ENCODE data around the gene DMD. TPM values are rescaled to one million over a fixed set of nuclear protein-coding genes. Genes with fewer than 3 reads are reported as not detected.

DMD gene
- total RNA-seq, 1 experiment from 2014 or later, result 47.2 TPM

- no TSS peak for BruUV-seq (replicated peaks)
- H3K27ac Mint-ChIP-seq (ENCODE audit: unreplicated experiment), result no peak overlapping the region
- CTCF ChIA-PET, result no interaction called here
These were observed 145.9 kb downstream of the DMD start for GRCh38 chrX:33065415-33065814.

GRCh38 chrX:33062041-33062440 is 149.3 kb downstream of the DMD start:
- BruUV-seq (replicated peaks), result no TSS peak
- H3K27me3 Mint-ChIP-seq (ENCODE audit: insufficient read depth, unreplicated experiment), result no peaks in the 10 kb centered on the region
- no peak overlapping the region for H3K27ac Mint-ChIP-seq (ENCODE audit: unreplicated experiment)
- no peaks in the 10 kb centered on the region for H3K36me3 Mint-ChIP-seq (ENCODE audit: insufficient read depth, unreplicated experiment)
- no peak for TF ChIP-seq CTCF (IDR thresholded peaks at IDR 0.05; ENCODE audit: insufficient read depth in 1 of 2, low read depth in 1 of 2, low read length in 1 of 2, severe bottlenecking in 1 of 2, unreplicated experiment in 1 of 2)
- CTCF ChIA-PET, result no interaction called here
- Histone ChIP-seq H3K4me1 (no peaks in the 10 kb centered on the region), H3K36me3 (ENCODE audit: control insufficient read depth, insufficient read depth, low read length) (no peaks in the 10 kb centered on the region), H3K9me3 (no peaks in the 10 kb centered on the region), H3K27me3 (replicated peaks; ENCODE audit: control insufficient read depth, insufficient read depth, low read length) (no peaks in the 10 kb centered on the region), H3K4me3 (ENCODE audit: low read depth, low read length) (no peak overlapping the region)
- H3K4me3 Mint-ChIP-seq (ENCODE audit: unreplicated experiment), result no peak overlapping the region
- DNase-seq, result no peak
- POLR2A ChIA-PET, result no interaction called here
- no peaks in the 10 kb centered on the region for H3K4me1 Mint-ChIP-seq (ENCODE audit: low read depth, unreplicated experiment)
- intact Hi-C loops (cut with micrococcal nuclease; ENCODE audit: unreplicated experiment), result no loop called here
- no peaks in the 10 kb centered on the region for H3K9me3 Mint-ChIP-seq (ENCODE audit: unreplicated experiment)

More at GRCh38 chrX:33065415-33065814, 145.9 kb downstream of the DMD start:
- POLR2A ChIA-PET, result no interaction called here
- H3K36me3 ChIP-seq (ENCODE audit: control insufficient read depth, insufficient read depth, low read length), result no peaks in the 10 kb centered on the region
- Mint-ChIP-seq H3K9me3 (ENCODE audit: unreplicated experiment) (no peaks in the 10 kb centered on the region), H3K4me3 (ENCODE audit: unreplicated experiment) (no peak overlapping the region), H3K36me3 (ENCODE audit: insufficient read depth, unreplicated experiment) (no peaks in the 10 kb centered on the region), H3K4me1 (ENCODE audit: low read depth, unreplicated experiment) (no peaks in the 10 kb centered on the region), H3K27me3 (ENCODE audit: insufficient read depth, unreplicated experiment) (no peaks in the 10 kb centered on the region)
- DNase-seq, result no peak
- no peaks in the 10 kb centered on the region for H3K27me3 ChIP-seq (replicated peaks; ENCODE audit: control insufficient read depth, insufficient read depth, low read length)
- H3K4me3 ChIP-seq (ENCODE audit: low read depth, low read length), result no peak overlapping the region
- intact Hi-C loops (cut with micrococcal nuclease; ENCODE audit: unreplicated experiment), result no loop called here
- H3K9me3 ChIP-seq, result no peaks in the 10 kb centered on the region
- H3K4me1 ChIP-seq, result no peaks in the 10 kb centered on the region
- no peak for TF ChIP-seq CTCF (IDR thresholded peaks at IDR 0.05; ENCODE audit: insufficient read depth in 1 of 2, low read depth in 1 of 2, low read length in 1 of 2, severe bottlenecking in 1 of 2, unreplicated experiment in 1 of 2)

- Histone ChIP-seq H3K4me1 (no peaks in the 10 kb centered on the region), H3K27me3 (replicated peaks; ENCODE audit: control insufficient read depth, insufficient read depth, low read length) (no peaks in the 10 kb centered on the region), H3K36me3 (ENCODE audit: control insufficient read depth, insufficient read depth, low read length) (no peaks in the 10 kb centered on the region), H3K4me3 (ENCODE audit: low read depth, low read length) (no peak overlapping the region), H3K9me3 (no peaks in the 10 kb centered on the region)
- Mint-ChIP-seq H3K9me3 (ENCODE audit: unreplicated experiment) (no peaks in the 10 kb centered on the region), H3K4me3 (ENCODE audit: unreplicated experiment) (no peak overlapping the region), H3K27me3 (ENCODE audit: insufficient read depth, unreplicated experiment) (no peaks in the 10 kb centered on the region), H3K36me3 (ENCODE audit: insufficient read depth, unreplicated experiment) (no peaks in the 10 kb centered on the region), H3K4me1 (ENCODE audit: low read depth, unreplicated experiment) (no peaks in the 10 kb centered on the region), H3K27ac (ENCODE audit: unreplicated experiment) (no peak overlapping the region)
- BruUV-seq (replicated peaks), result no TSS peak
- CTCF ChIA-PET, result no interaction called here
- intact Hi-C loops (cut with micrococcal nuclease; ENCODE audit: unreplicated experiment), result no loop called here
- DNase-seq, result no peak
- POLR2A ChIA-PET, result no interaction called here
- TF ChIP-seq CTCF (IDR thresholded peaks at IDR 0.05; ENCODE audit: insufficient read depth in 1 of 2, low read depth in 1 of 2, low read length in 1 of 2, severe bottlenecking in 1 of 2, unreplicated experiment in 1 of 2), result no peak
These were observed 158.3 kb downstream of the DMD start for GRCh38 chrX:33053001-33053400.

Measured in Caco-2 (cell line).